Measurements from ENCODE around the gene FGA. TPM values are rescaled to one million over a fixed set of nuclear protein-coding genes. Genes with fewer than 3 reads are reported as not detected.

FGA gene
- total RNA-seq, 1 experiment from 2014 or later, result 3.9 TPM

- TF ChIP-seq REST (IDR thresholded peaks at IDR 0.05; ENCODE audit: low read depth), result no peak
- TF ChIP-seq ELF1 (IDR thresholded peaks at IDR 0.05; ENCODE audit: borderline replicate concordance, low read depth), result no peak
Measured at GRCh38 chr4:154560824-154561231, 29.7 kb downstream of the FGA start (continued).

GRCh38 chr4:154560419-154560801 is 30.1 kb downstream of the FGA start:
- no peak for TF ChIP-seq EZH2 (IDR thresholded peaks at IDR 0.05)
- TF ChIP-seq POLR2A (IDR thresholded peaks at IDR 0.05; ENCODE audit: borderline replicate concordance, extremely low read depth, insufficient read depth, insufficient read length), result no peak
- TF ChIP-seq EZH2phosphoT487 (IDR thresholded peaks at IDR 0.05; ENCODE audit: borderline replicate concordance), result no peak
- no peak for TF ChIP-seq CBX3 (IDR thresholded peaks at IDR 0.05; ENCODE audit: low read depth)
- TF ChIP-seq ZNF274 (IDR thresholded peaks at IDR 0.05; ENCODE audit: low read depth, low read length), result no peak
- no peak for TF ChIP-seq CEBPB (IDR thresholded peaks at IDR 0.05; ENCODE audit: low read depth)
- TF ChIP-seq ELF1 (IDR thresholded peaks at IDR 0.05; ENCODE audit: borderline replicate concordance, low read depth), result no peak
- TF ChIP-seq MAX (IDR thresholded peaks at IDR 0.05), result no peak
- TF ChIP-seq FOSL1 (IDR thresholded peaks at IDR 0.05; ENCODE audit: low read depth), result no peak
- TF ChIP-seq JUND (IDR thresholded peaks at IDR 0.05), result no peak
- no peak for TF ChIP-seq SP1 (IDR thresholded peaks at IDR 0.05; ENCODE audit: low read depth)
- no peak overlapping the region for H3K27ac ChIP-seq (ENCODE audit: low read depth, low read length)
- intact Hi-C loops (cut with micrococcal nuclease), result no loop called here
- DNase-seq (ENCODE audit: low read depth, low spot score), result no peak
- H3K9ac ChIP-seq (ENCODE audit: low read length), result no peak overlapping the region
- POLR2A ChIA-PET, result no interaction called here
- H3K9me3 ChIP-seq (ENCODE audit: control insufficient read depth in 1 of 2, insufficient read depth in 1 of 2, low read depth in 1 of 2, low read length in 2 of 2), result no peaks in the 10 kb centered on the region
- H4K20me1 ChIP-seq (ENCODE audit: insufficient read depth), result no peaks in the 10 kb centered on the region
- no peaks in the 10 kb centered on the region for H3K9me2 ChIP-seq (ENCODE audit: insufficient read depth)
- no peak for ATAC-seq
- BruUV-seq (replicated peaks), result no TSS peak
- no peaks in the 10 kb centered on the region for H3K27me3 ChIP-seq (ENCODE audit: insufficient read depth, low read length)
- no peaks in the 10 kb centered on the region for H3K4me1 ChIP-seq (ENCODE audit: control insufficient read depth in 1 of 2, insufficient read depth in 2 of 2, low read length in 2 of 2)
- H3K36me3 ChIP-seq (ENCODE audit: control insufficient read depth in 1 of 2, insufficient read depth in 2 of 2, low read length in 2 of 2), result no peaks in the 10 kb centered on the region
- RAD21 ChIA-PET (ENCODE audit: low non-redundant PET in 1 of 2, low total read pairs in 2 of 2, uncharacterized antibody in 2 of 2, unreplicated experiment in 2 of 2), result no interaction called here
- CTCF ChIA-PET, result interaction anchor here (1.9 to 5.6 kb wide), 3 partner anchors 35 to 64 kb away, joined by 6 to 119 read pairs (median 67); no protein-coding TSS in a partner anchor
- H3K4me3 ChIP-seq (replicated peaks in 1 of 2; ENCODE audit: low read depth in 1 of 2, low read length in 2 of 2), result no peak overlapping the region
- no peak overlapping the region for H2AFZ ChIP-seq (ENCODE audit: low read depth, low read length, poor library complexity, severe bottlenecking)
- H3K79me2 ChIP-seq (ENCODE audit: insufficient read depth, low read length), result no peaks in the 10 kb centered on the region
- no peak overlapping the region for H3K4me2 ChIP-seq (ENCODE audit: low read length)
